Mucosa of stomach (tissue), 1 donor: ENCODE results near the gene TNFRSF25.

Source experiments
- H3K27me3 ChIP-seq: one replicate; pipeline ENCODE4 v1.7.0; 2013; ENCODE audit warnings: mild to moderate bottlenecking, low read length; ENCODE audit not compliant: control insufficient read depth, insufficient read depth
- H3K36me3 ChIP-seq: one replicate; pipeline ENCODE4 v1.7.0; 2013; ENCODE audit warnings: low read length; ENCODE audit not compliant: control insufficient read depth, insufficient read depth
- H3K4me1 ChIP-seq: one replicate; pipeline ENCODE4 v1.7.0; 2013; ENCODE audit warnings: mild to moderate bottlenecking, low read length; ENCODE audit not compliant: control insufficient read depth, insufficient read depth
- H3K4me3 ChIP-seq: one replicate; pipeline ENCODE4 v1.7.0; 2013; ENCODE audit warnings: low read length
- H3K9ac ChIP-seq: one replicate; pipeline ENCODE4 v1.7.0; 2013; ENCODE audit warnings: mild to moderate bottlenecking, low read length, moderate library complexity
- H3K9me3 ChIP-seq: one replicate; pipeline ENCODE4 v1.7.0; 2013; ENCODE audit warnings: mild to moderate bottlenecking, low read length, moderate library complexity; ENCODE audit not compliant: control insufficient read depth
- donor health status: Pancreatic carcinoma.

The TNFRSF25 gene

DNA sequence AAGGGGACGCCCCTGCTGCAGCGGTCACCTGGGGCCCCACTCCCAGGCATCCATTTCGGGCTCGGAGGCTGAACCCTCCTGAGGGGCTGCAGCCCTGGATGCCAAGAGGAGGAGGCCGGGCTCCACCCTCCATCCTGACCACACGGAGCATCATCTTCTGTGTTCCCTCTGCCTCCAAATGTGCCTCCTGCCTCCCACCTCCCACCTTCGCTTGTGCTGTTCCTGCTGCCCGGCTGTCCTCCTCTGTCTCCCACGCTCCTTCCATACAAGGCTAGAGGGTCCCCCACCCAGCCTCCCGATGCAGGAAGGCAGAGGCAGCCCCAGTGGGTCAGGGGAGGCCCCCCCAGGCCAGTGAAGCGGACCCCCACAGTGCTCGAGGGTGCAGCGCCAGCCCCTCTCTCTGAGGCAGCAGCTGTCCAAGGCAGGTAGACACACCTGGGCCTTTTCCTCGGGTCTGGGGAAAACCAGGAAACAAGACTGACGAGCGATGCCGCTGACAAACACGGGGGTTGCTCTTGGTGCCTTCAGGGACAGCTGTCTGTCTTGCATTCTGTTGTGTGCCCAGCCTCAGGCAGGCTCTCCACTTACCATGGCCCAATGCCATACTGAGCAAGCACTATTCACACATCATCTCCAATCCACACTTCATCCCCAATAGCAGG is 42.3 kb upstream of the TNFRSF25 start:
- no peaks in the 10 kb centered on the region for H3K9me3 ChIP-seq
- no peaks in the 10 kb centered on the region for H3K4me1 ChIP-seq
- no peaks in the 10 kb centered on the region for H3K36me3 ChIP-seq
- H3K4me3 ChIP-seq: no peak overlapping the region
- H3K9ac ChIP-seq: no peak overlapping the region
- H3K27me3 ChIP-seq: peaks cover 6% of the 10 kb centered on the region

DNA sequence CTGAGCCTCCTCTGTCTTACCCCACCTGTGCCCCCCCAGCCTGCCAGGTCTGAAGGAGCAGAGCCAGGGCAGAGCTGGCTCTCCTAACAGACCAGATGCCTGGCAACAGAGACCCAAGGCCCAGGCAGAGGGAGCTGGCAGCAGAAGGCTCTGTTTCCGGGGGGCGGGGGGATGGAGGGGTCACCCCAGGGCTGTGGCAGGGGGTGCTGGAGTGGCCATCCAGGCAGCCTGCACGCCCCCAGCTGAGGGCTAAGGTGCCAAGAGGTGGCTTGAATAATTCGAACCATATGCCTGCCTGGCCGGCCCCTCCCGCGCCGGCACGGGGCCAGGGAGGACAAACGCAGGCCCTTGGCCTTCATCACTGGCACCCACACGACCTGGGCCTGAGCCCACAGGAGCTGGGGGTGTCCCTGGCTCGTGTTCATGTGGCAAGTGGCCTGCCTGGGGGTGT is 41.5 kb upstream of the TNFRSF25 start:
- no peaks in the 10 kb centered on the region for H3K36me3 ChIP-seq
- no peaks in the 10 kb centered on the region for H3K9me3 ChIP-seq
- H3K9ac ChIP-seq: no peak overlapping the region
- H3K27me3 ChIP-seq: peaks cover 6% of the 10 kb centered on the region
- no peaks in the 10 kb centered on the region for H3K4me1 ChIP-seq
- no peak overlapping the region for H3K4me3 ChIP-seq

DNA sequence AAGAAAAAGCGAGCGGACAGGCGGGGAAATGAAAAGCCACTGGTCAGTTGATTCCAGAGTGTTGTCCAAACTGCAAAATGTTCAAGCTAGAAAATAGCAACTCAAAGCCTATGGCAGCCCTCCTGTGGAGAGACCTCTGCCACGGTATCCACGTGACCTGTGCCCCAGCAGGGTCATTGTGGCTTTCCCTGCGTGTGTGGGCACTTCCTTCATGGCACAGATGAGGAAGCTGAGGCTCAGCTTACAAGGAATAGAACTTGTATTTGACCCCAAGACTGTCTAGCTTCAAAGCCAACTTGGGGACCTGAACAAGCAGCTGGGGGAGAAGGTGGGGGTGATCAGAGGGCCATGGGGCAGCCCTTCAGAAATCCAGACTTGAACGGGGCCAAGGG is 41.1 kb upstream of the TNFRSF25 start:
- peaks cover 2% of the 10 kb centered on the region for H3K4me1 ChIP-seq
- no peak overlapping the region for H3K9ac ChIP-seq
- no peak overlapping the region for H3K4me3 ChIP-seq
- no peaks in the 10 kb centered on the region for H3K36me3 ChIP-seq
- peaks cover 8% of the 10 kb centered on the region for H3K27me3 ChIP-seq
- no peaks in the 10 kb centered on the region for H3K9me3 ChIP-seq

DNA sequence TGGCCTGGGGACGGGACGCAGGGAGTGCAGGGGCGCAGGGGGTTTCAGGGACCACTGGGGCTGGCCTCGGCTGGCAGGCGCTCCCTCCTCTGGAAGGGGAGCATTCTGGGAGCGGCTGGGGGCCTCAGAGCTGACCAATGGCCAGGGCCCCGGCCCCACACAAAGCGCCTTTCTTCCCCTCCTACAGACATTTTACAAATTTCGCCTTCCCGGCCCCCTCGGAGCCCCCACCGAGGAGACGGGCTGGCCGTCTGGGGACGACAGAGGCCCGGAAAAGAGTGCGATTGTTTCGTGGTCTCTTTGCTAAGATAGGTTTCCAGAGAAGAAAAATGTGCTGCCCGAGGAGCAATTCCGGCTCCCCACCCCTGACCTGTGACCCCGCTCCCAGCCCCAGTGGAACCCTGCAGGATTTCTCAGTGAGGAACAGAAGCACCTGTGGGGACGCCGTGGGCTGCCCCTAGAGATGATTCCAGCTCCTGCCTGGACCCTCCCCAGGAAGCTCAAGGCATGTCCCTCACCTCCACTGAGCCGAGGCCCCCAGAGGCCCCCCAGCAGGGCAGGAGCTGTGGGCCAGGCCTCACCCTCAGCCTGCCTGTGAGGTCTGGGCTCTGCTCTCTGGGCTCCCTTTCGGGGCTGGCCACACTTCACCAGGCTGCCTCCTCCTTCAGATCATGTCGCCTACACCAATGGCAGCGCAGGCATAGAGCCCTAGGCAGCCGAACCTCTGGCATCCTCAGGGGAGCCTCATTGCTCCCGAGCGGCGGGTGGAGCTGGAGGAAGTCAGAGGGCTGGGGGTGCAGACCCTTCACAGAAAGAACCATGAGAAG is 40.5 kb upstream of the TNFRSF25 start:
- H3K4me3 ChIP-seq: no peak overlapping the region
- H3K36me3 ChIP-seq: no peaks in the 10 kb centered on the region
- no peak overlapping the region for H3K9ac ChIP-seq
- peaks cover 6% of the 10 kb centered on the region for H3K4me1 ChIP-seq
- H3K9me3 ChIP-seq: no peaks in the 10 kb centered on the region
- H3K27me3 ChIP-seq: peaks cover 13% of the 10 kb centered on the region

DNA sequence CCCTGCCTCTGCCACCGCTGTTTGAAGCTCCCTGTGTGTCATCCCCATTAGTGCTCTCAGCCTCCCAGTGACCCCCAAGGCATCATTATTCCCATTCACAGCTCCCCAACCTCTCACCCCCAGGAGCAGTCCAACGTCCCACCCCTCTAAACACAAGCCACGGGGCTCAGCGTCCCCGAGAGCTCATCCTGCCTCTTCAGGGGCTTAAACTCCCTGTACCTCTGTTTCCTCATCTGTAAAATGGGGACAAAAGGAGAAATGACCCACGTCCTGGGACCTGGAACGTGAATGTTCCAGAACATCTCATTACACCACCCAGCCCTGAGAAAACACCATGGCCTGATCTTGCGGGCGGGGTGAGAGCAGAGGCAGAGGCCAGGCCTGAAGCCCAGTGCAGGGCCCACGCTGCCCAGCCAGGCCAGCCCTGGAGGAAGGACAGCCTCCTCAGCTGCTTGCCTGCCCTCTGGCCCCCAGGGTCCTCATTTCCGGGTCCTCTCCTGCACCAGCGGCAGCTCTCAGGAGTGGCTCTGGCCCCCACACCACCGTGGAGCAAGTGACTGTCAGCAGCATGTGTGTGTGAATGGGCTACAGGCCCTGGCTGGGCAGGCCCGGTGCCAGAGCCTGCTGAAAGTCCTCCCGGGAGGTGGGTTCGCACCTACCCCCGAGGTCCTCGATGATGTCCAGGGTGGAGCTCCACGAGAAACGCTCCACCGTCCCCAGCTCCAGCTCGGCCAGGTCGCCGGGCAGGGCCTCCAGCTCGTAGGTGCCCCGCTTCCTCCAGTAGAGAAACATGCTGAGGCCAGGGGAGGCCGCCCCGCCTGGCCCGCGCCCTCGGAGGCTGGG is 39.6 kb upstream of the TNFRSF25 start:
- peaks cover 6% of the 10 kb centered on the region for H3K4me1 ChIP-seq

DNA sequence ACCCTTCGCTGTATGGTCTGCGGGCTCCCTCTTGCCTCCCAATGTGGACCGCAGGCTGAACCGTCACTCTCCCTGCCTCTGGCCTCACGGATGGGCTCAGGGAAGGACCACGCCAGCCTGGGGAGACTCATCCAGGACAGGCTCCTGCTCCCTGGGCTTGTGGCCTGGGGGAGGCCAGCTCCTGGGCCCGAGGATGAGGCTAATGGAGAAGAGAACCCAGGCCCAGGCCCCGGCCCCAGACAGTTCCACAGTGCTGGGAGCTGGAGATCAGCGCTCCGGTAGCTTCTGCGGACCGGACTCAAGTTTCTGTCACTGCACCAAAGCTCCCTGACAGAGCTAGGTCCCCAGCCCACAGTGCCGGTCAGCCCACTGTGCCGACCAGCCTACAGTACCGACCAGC is 38.9 kb upstream of the TNFRSF25 start:
- Histone ChIP-seq H3K27me3 (peaks cover 13% of the 10 kb centered on the region), H3K4me1 (peaks cover 6% of the 10 kb centered on the region), H3K9ac (no peak overlapping the region)

More for the DNA sequence above, 39.6 kb upstream of the TNFRSF25 start:
- Histone ChIP-seq H3K4me3 (no peak overlapping the region), H3K27me3 (peaks cover 13% of the 10 kb centered on the region), H3K9ac (no peak overlapping the region), H3K9me3 (no peaks in the 10 kb centered on the region), H3K36me3 (no peaks in the 10 kb centered on the region)

DNA sequence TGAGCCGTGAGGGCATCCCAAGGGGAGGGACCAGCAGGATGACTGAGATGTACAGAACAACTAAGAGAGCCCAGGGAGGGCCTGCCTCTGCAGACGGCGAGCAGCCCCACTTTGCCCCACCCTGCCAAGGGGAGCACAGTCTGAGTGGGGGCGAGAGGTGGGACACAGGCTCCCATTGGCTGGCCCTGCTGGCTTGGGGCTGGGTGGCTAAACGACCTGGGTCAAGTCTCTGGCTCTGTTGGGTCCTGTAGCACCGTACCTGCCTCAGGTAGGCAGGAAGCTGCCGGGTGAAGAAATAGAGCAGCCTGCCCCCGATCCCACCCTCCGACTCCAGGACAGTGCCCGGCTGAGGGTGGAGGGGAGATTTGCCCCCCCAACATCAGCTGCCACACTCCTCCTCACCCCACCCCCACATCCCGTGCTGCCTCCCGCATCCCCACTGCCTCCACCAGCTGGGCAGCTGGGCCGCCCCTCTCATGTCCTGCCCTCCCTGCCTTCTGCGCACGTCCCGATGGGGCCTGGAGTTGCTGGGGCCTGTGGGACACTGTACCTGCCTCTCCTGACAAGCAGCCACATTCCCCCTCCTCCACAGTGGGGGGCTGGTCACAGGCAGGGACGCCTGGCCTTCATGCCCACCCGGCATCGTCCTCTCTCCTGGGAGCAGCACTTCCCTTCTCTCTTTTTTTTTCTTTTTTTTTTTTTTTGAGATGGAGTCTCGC is 38.1 kb upstream of the TNFRSF25 start:
- Histone ChIP-seq H3K36me3 (no peaks in the 10 kb centered on the region), H3K9ac (no peak overlapping the region), H3K4me1 (peaks cover 6% of the 10 kb centered on the region), H3K27me3 (peaks cover 13% of the 10 kb centered on the region), H3K4me3 (no peak overlapping the region), H3K9me3 (no peaks in the 10 kb centered on the region)

More for the DNA sequence above, 38.9 kb upstream of the TNFRSF25 start:
- Histone ChIP-seq H3K36me3 (no peaks in the 10 kb centered on the region), H3K9me3 (no peaks in the 10 kb centered on the region), H3K4me3 (no peak overlapping the region)

DNA sequence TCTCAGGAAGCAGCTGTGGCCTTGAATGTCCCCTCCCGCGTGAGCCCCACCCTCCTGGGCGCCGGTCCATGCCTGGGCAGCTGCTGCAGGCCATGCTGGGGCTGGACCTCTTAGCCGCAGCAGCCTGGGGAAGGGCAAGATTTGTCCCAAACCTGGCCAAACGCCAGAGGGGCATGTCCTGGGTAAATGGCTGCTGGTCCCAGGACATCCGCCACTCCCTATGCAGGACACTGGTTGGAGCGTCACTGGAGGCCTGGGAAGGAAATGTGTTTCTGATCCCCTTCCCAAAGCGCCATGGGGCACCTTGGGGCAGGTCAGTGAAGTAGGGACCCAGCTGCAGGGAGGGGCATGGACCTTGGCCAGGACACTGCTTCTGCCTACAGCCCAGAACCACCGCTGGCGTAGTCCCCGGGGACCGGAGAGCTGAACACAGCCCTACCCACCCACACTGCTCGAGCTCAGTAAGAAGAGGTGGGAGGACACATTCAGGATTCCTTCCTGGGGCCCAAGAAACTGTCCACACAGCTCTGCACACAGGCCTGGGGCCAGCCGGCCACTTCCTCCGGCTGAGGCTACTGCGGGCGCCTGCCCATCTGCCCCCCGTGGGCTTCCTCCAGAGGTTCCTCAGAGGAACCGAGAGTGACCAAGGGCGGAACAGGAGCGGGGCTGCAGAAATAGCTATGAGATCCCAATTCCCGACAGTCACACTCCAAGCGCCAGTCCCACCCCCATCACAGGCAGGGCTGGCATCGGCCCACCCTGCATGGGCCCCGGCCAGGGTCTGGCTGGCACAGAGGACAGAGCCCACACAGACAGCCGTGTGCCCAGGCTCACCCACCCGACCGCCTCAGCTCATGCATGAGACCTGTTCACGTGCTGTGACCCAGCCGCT is 36.3 kb upstream of the TNFRSF25 start:
- Histone ChIP-seq H3K9ac (no peak overlapping the region), H3K4me1 (peaks cover 6% of the 10 kb centered on the region)

DNA sequence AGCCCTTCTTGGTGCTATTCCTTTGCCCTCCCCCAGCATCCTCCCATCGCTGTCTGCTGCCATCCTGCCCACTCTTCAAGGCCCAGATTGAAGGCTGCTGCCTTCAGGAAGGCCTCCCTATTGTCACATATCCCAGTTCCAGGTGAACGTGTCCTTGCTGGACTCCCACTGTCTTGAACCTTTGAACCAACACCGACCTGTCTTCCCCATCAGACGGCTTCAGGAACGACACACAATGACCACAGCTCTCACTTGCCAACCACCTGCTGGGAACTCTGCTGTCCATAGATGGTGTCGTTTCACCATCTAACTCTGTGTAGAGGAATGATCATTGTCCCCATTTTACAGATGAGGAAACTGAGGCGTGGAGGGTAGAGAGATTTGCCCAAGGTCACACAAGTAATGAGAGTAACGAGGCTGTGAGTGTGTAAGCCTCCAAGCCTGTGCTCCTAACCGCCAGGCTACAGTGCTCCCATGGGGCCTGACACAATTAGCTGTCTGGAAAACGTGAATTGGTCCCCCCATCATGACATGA is 35.4 kb upstream of the TNFRSF25 start:
- no peaks in the 10 kb centered on the region for H3K9me3 ChIP-seq
- no peaks in the 10 kb centered on the region for H3K36me3 ChIP-seq
- peaks cover 26% of the 10 kb centered on the region for H3K27me3 ChIP-seq
- no peak overlapping the region for H3K4me3 ChIP-seq
- peaks cover 11% of the 10 kb centered on the region for H3K4me1 ChIP-seq
- H3K9ac ChIP-seq: no peak overlapping the region

More for the DNA sequence above, 36.3 kb upstream of the TNFRSF25 start:
- H3K27me3 ChIP-seq: peaks cover 19% of the 10 kb centered on the region
- H3K36me3 ChIP-seq: no peaks in the 10 kb centered on the region
- no peak overlapping the region for H3K4me3 ChIP-seq
- H3K9me3 ChIP-seq: no peaks in the 10 kb centered on the region

DNA sequence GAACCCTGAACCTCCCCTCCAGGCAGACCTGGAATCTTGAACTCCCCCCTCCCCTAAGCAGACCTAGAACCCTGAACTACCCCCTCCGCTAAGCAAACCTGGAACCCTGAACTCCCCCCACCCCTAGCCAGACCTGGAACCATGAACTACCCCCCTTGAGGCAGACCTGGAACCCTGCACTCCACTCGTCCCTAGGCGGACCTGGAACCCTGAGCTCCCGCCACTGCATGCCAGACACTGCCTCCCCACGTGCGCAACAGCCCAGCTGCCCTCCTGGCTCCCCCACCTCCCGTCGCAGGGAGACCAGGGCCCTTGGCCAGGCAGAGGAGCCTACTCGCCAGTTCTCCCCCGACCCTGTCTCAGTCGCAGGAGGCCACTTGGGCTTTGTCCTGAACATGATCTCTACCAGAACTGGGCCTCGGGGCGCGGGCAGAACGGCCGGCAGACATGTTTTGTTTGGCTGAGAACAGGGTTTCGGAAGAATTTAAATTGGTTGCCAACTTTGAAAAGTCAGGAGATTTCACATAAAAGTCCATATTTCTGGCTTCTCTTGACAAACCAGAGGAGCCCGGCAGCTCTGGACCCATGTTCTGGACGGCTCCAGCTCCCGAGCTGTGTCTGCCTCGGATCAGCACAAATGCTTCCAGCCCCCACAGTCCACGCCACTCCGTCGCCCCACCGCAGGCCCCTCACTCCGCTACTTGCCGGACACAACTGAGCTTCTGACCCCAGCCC is 34.7 kb upstream of the TNFRSF25 start:
- peaks cover 32% of the 10 kb centered on the region for H3K27me3 ChIP-seq
- H3K36me3 ChIP-seq: no peaks in the 10 kb centered on the region
- no peak overlapping the region for H3K4me3 ChIP-seq
- no peaks in the 10 kb centered on the region for H3K9me3 ChIP-seq
- peaks cover 15% of the 10 kb centered on the region for H3K4me1 ChIP-seq
- H3K9ac ChIP-seq: no peak overlapping the region
